H1 (cell line): ENCODE measurements around the gene NPFFR1. TPM values are rescaled to one million over a fixed set of nuclear protein-coding genes. Genes with fewer than 3 reads are reported as not detected.

ENCODE experiments used
- HDAC2 ChIP-seq, 2 experiments: fragments of 300-600 bp in 1 of 2; sonication (generic) in 1 of 2; IDR thresholded peaks; 2 replicates each; pipeline ENCODE4 v1.6.1; 2011 to 2012; ENCODE audit warnings: low read depth in 2 of 2, low read length in 2 of 2, mild to moderate bottlenecking in 2 of 2, moderate library complexity in 2 of 2, borderline replicate concordance in 1 of 2, inconsistent platforms in 1 of 2
- RFX5 ChIP-seq: IDR thresholded peaks from 2 replicates; pipeline ENCODE4 v1.6.1; 2011; ENCODE audit warnings: low read depth, low read length, improper control_type of control experiment, borderline replicate concordance
- TAF7 ChIP-seq: optimal IDR thresholded peaks from 2 replicates; pipeline ENCODE3; 2011; ENCODE audit warnings: low read depth, mild to moderate bottlenecking, inconsistent platforms, low read length, moderate library complexity, borderline replicate concordance
- polyA plus RNA-seq, 7 experiments: library from polyadenylated mRNA; depleted of rRNA in 3 of 7; stranded (reverse) in 5 of 7; unstranded in 2 of 7; fragments of >200 nt in 5 of 7; fragments of 200-250 nt in 2 of 7; gene quantifications; 1 replicate in 5 of 7; 2 replicates in 1 of 7; 4 replicates in 1 of 7; pipeline versions ENCODE4 v1.2.1 to v1.2.3, GENCODE V29; 2011 to 2013; ENCODE audit warnings: missing spikeins in 2 of 7, mixed read lengths in 2 of 7
- total RNA-seq: library from RNA; stranded (reverse); fragmentation: NEBNext Ultra II Directional; extraction: Animal tissue kit (Norgen Biotek cat#: 25700); gene quantifications from 2 replicates; pipeline ENCODE4 v1.2.1, GENCODE V29; 2021

Gene NPFFR1
- total and polyA plus RNA-seq, 2 of the 8 experiments (the other 6 are each of a cell fraction or from before 2014, with no cell fraction given), result 0.02 to 0.06 TPM

DNA sequence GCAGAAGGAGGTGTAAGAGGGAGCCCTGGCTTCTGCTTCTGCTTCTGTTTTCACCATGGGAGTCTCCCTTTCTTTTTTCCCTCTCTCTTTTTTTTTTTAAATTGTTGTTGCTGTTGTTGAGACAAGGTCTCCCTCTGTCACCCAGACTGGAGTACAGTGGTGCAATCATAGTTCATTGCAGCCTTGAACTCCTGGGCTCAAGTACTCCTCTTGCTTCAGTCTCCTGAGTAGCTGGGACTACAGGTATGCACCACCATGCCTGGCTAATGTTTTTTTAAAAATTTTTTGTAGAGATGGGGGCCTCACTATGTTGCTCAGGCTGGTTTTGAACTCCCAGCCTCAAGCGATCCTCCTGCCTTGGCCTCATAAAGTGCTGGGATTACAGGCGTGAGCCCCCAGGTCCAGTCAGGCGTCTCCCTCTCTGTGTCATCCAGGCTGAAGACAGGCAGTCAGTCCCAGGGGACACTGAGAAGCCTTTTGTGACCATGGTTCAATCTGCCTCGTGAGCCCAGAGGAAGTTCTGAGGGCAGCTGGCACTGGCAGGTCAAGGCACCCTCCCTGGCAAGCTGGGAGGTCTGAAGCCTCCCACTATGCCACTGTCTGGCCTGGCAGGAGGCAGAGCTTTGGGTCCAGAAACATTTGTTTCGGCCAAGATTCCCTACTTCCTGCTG, 33.6 kb upstream of the NPFFR1 start (continued):
- TF ChIP-seq TAF7 (no peak), RFX5 (no peak), HDAC2 (IDR thresholded peaks at IDR 0.05; ENCODE audit: borderline replicate concordance in 1 of 2, low read depth in 2 of 2, low read length in 2 of 2) (no peak)
